ENCODE results near the gene DLK2. TPM values are rescaled to one million over a fixed set of nuclear protein-coding genes. Genes with fewer than 3 reads are reported as not detected.

Gene DLK2
- total and polyA plus RNA-seq, 2 of the 13 experiments (the other 11 are each of a cell fraction or from before 2014, with no cell fraction given), result 1.2 to 3.8 TPM

DNA sequence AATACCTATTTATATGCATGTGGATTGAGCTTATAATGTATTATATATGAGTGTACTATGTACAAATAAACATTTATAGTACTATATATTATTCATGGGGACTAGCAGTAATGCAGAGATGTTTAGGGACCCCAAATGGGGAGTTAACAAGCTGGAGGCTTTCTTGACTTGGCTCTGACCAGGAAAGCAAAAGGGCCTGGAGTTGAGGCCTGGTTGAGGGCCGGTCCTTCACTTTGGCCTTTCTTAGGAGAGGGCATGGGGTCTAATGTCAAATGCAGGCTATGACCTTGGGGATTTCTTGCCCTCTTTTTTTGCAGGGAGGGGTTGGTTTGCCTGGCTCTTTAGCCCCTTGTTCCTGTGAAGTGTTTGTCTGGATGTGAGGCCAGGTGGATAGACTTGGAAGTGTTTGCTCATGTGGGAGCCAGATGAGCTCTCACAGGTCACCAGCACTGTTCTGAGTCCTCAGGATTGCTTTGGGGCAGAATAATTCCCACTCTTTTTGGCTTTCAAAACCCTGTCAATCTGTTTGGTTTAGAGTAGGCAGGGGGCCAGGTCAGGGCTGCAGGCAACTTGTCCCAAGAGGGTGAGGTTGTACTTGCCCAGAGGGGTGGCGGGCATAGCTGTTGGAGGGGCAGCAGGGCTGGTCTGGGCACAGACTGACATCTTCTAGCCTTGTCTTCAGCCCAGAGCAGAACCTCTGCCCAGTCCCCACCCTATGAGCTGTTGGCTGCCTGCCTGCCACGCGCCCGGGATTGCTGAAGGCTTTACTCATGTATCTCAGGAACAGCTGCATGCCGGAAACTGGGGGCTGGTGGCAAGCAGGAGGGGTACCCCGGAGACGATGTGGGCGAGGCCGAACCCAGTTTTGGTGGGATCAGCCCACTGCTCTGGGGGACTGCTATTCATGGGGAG lies 36.7 kb upstream of the DLK2 start (continued):
- TF ChIP-seq, protein P1, sequence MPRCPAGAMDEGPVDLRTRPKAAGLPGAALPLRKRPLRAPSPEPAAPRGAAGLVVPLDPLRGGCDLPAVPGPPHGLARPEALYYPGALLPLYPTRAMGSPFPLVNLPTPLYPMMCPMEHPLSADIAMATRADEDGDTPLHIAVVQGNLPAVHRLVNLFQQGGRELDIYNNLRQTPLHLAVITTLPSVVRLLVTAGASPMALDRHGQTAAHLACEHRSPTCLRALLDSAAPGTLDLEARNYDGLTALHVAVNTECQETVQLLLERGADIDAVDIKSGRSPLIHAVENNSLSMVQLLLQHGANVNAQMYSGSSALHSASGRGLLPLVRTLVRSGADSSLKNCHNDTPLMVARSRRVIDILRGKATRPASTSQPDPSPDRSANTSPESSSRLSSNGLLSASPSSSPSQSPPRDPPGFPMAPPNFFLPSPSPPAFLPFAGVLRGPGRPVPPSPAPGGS (CRISPR knock-in tag; IDR thresholded peaks at IDR 0.05), result 0 out of 2 replicates have a peak, but pooled peaks have one; percentile 71
- TF ChIP-seq, protein P2, sequence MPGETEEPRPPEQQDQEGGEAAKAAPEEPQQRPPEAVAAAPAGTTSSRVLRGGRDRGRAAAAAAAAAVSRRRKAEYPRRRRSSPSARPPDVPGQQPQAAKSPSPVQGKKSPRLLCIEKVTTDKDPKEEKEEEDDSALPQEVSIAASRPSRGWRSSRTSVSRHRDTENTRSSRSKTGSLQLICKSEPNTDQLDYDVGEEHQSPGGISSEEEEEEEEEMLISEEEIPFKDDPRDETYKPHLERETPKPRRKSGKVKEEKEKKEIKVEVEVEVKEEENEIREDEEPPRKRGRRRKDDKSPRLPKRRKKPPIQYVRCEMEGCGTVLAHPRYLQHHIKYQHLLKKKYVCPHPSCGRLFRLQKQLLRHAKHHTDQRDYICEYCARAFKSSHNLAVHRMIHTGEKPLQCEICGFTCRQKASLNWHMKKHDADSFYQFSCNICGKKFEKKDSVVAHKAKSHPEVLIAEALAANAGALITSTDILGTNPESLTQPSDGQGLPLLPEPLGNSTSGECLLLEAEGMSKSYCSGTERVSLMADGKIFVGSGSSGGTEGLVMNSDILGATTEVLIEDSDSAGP (CRISPR knock-in tag; IDR thresholded peaks at IDR 0.05; ENCODE audit: borderline replicate concordance), result peak; percentile 54; the same call in 1 of the 2 replicates
- TF ChIP-seq ZNF382 (CRISPR knock-in tag; IDR thresholded peaks at IDR 0.05; ENCODE audit: borderline replicate concordance) (no peak), PHF8 (CRISPR knock-in tag; IDR thresholded peaks at IDR 0.05) (no peak), ZNF563 (CRISPR knock-in tag; IDR thresholded peaks at IDR 0.05) (no peak), LCORL (IDR thresholded peaks at IDR 0.05) (no peak), LCORL (CRISPR knock-in tag; IDR thresholded peaks at IDR 0.05) (0 out of 2 replicates have a peak, but pooled peaks have one; percentile 9), ZNF232 (CRISPR knock-in tag; IDR thresholded peaks at IDR 0.05; ENCODE audit: borderline replicate concordance) (no peak), ZSCAN21 (CRISPR knock-in tag; IDR thresholded peaks at IDR 0.05; ENCODE audit: borderline replicate concordance) (0 out of 2 replicates have a peak, but pooled peaks have one; percentile 27), NBN (conservative IDR thresholded peaks at IDR 0.05) (no peak), ZNF501 (CRISPR knock-in tag; IDR thresholded peaks at IDR 0.05) (0 out of 2 replicates have a peak, but pooled peaks have one; percentile 15), NRL (CRISPR knock-in tag; IDR thresholded peaks at IDR 0.05; ENCODE audit: borderline replicate concordance) (peak; percentile 46; the same call in 1 of the 2 replicates)
- TF ChIP-seq, protein P3, sequence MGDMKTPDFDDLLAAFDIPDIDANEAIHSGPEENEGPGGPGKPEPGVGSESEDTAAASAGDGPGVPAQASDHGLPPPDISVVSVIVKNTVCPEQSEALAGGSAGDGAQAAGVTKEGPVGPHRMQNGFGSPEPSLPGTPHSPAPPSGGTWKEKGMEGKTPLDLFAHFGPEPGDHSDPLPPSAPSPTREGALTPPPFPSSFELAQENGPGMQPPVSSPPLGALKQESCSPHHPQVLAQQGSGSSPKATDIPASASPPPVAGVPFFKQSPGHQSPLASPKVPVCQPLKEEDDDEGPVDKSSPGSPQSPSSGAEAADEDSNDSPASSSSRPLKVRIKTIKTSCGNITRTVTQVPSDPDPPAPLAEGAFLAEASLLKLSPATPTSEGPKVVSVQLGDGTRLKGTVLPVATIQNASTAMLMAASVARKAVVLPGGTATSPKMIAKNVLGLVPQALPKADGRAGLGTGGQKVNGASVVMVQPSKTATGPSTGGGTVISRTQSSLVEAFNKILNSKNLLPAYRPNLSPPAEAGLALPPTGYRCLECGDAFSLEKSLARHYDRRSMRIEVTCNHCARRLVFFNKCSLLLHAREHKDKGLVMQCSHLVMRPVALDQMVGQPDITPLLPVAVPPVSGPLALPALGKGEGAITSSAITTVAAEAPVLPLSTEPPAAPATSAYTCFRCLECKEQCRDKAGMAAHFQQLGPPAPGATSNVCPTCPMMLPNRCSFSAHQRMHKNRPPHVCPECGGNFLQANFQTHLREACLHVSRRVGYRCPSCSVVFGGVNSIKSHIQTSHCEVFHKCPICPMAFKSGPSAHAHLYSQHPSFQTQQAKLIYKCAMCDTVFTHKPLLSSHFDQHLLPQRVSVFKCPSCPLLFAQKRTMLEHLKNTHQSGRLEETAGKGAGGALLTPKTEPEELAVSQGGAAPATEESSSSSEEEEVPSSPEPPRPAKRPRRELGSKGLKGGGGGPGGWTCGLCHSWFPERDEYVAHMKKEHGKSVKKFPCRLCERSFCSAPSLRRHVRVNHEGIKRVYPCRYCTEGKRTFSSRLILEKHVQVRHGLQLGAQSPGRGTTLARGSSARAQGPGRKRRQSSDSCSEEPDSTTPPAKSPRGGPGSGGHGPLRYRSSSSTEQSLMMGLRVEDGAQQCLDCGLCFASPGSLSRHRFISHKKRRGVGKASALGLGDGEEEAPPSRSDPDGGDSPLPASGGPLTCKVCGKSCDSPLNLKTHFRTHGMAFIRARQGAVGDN (CRISPR knock-in tag; IDR thresholded peaks at IDR 0.05), result peak; percentile 82
